A673 (cell line): ENCODE results near the gene ST6GALNAC6. TPM values are rescaled to one million over a fixed set of nuclear protein-coding genes. Genes with fewer than 3 reads are reported as not detected.

Experiments used
- BruUV-seq: library from RNA; stranded (reverse); fragments of 400-500 nt; replicated peaks from 2 replicates; lab custom pipeline; 2021; lab: Mats Ljungman, UMichigan
- CTCF ChIA-PET: fragments of 300-600 bp; sonication (Branson Sonifier 250); formaldehyde crosslinking; loops from one replicate; lab custom pipeline; 2022; ENCODE audit warnings: antibody characterized with exemption; lab: Charles Lee
- POLR2A ChIA-PET: fragments of 300-600 bp; sonication (Branson Sonifier 250); formaldehyde crosslinking; loops from one replicate; lab custom pipeline; 2022; ENCODE audit warnings: antibody characterized with exemption; ENCODE audit not compliant: low non-redundant PET; lab: Charles Lee
- DNase-seq: peaks from one replicate; pipeline ENCODE4 v3.0.0-alpha.2; 2015; ENCODE audit warnings: low spot score
- H3K27ac ChIP-seq: fragments of 200-600 bp; sonication (generic); 2 replicates; pipeline ENCODE4 v1.5.1; 2016; ENCODE audit warnings: mixed run types, low read depth, mild to moderate bottlenecking, mixed read lengths, antibody characterized with exemption, low read length; ENCODE audit not compliant: poor library complexity, severe bottlenecking
- H3K27me3 ChIP-seq: fragments of 200-600 bp; sonication (generic); replicated peaks from 2 replicates; pipeline ENCODE4 v1.6.1; 2017; ENCODE audit warnings: mixed run types, low read depth, mild to moderate bottlenecking, mixed read lengths, antibody characterized with exemption, low read length; ENCODE audit not compliant: insufficient read depth, poor library complexity
- H3K36me3 ChIP-seq: fragments of 200-600 bp; sonication (generic); 2 replicates; pipeline ENCODE4 v1.6.1; 2016; ENCODE audit warnings: mixed run types, mild to moderate bottlenecking, mixed read lengths, antibody characterized with exemption, low read length; ENCODE audit not compliant: insufficient read depth, poor library complexity, severe bottlenecking
- H3K4me1 ChIP-seq: fragments of 200-600 bp; sonication (generic); 2 replicates; pipeline ENCODE4 v1.6.1; 2017; ENCODE audit warnings: mixed run types, mild to moderate bottlenecking, mixed read lengths, antibody characterized with exemption, low read length; ENCODE audit not compliant: insufficient read depth, poor library complexity, severe bottlenecking
- H3K4me3 ChIP-seq: fragments of 200-600 bp; sonication (generic); 2 replicates; pipeline ENCODE4 v1.5.1; 2016; ENCODE audit warnings: low read depth, mixed run types, mild to moderate bottlenecking, mixed read lengths, low read length; ENCODE audit not compliant: poor library complexity, severe bottlenecking
- H3K9me3 ChIP-seq: fragments of 200-600 bp; sonication (generic); 2 replicates; pipeline ENCODE4 v1.6.1; 2016; ENCODE audit warnings: mixed run types, low read depth, mild to moderate bottlenecking, mixed read lengths, antibody characterized with exemption, low read length; ENCODE audit not compliant: poor library complexity, severe bottlenecking
- EZH2 ChIP-seq: fragments of 200-600 bp; sonication (generic); IDR thresholded peaks from 2 replicates; pipeline ENCODE4 v1.6.1; 2017; ENCODE audit warnings: borderline replicate concordance, low read depth, mild to moderate bottlenecking, mixed read lengths, antibody characterized with exemption, low read length; ENCODE audit not compliant: poor library complexity, severe bottlenecking
- intact Hi-C: fragments of 100-400 bp; cut with micrococcal nuclease; formaldehyde crosslinking; loops from one replicate; pipeline ENCODE4 v1.10.0; 2022; ENCODE audit not compliant: unreplicated experiment
- total RNA-seq: library from RNA; stranded (reverse); gene quantifications from 2 replicates; pipeline ENCODE4 v1.2.3, GENCODE V29; 2021
- TF ChIP-seq, protein P1 (sequence below): fragments of 300-800, 200-600 bp; sonication (generic); conservative IDR thresholded peaks from 2 replicates; pipeline ENCODE4 v1.5.1; 2017; ENCODE audit warnings: low read depth, mild to moderate bottlenecking, antibody characterized with exemption, low read length, moderate library complexity, mixed read lengths

Gene ST6GALNAC6
- total RNA-seq, 1 experiment from 2014 or later, result 34.7 TPM

DNA sequence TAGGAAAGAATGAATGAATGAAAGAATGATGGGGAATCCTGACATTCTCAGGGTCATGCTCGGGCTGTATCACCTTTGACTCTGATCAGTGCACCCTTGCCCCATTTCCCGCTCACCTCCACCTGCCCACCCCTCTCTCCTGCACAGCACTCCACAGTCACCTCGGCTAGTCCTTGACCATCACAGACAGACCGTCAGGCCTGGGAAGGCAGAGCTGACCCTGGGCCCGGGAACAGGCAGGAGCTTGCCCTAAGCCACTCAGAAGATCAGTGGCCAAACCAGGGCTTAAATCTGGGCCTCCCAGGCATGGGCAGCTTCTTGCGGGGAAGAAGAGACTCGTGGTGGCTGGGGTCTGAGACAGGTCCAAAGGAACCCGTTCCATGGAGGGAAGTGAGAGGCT lies 3.6 kb downstream of the ST6GALNAC6 start:
- Histone ChIP-seq H3K9me3 (peaks cover 15% of the 10 kb centered on the region), H3K4me3 (no peak overlapping the region), H3K27me3 (no peaks in the 10 kb centered on the region), H3K36me3 (peaks cover 52% of the 10 kb centered on the region), H3K4me1 (peaks cover 9% of the 10 kb centered on the region), H3K27ac (no peak overlapping the region)
- no TSS peak for BruUV-seq
- no peak for TF ChIP-seq EZH2
- TF ChIP-seq, protein P1, sequence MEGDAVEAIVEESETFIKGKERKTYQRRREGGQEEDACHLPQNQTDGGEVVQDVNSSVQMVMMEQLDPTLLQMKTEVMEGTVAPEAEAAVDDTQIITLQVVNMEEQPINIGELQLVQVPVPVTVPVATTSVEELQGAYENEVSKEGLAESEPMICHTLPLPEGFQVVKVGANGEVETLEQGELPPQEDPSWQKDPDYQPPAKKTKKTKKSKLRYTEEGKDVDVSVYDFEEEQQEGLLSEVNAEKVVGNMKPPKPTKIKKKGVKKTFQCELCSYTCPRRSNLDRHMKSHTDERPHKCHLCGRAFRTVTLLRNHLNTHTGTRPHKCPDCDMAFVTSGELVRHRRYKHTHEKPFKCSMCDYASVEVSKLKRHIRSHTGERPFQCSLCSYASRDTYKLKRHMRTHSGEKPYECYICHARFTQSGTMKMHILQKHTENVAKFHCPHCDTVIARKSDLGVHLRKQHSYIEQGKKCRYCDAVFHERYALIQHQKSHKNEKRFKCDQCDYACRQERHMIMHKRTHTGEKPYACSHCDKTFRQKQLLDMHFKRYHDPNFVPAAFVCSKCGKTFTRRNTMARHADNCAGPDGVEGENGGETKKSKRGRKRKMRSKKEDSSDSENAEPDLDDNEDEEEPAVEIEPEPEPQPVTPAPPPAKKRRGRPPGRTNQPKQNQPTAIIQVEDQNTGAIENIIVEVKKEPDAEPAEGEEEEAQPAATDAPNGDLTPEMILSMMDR, result no peak
- ChIA-PET CTCF (no interaction called here), POLR2A (no interaction called here)
- no peak for DNase-seq
- intact Hi-C loops, result no loop called here

DNA sequence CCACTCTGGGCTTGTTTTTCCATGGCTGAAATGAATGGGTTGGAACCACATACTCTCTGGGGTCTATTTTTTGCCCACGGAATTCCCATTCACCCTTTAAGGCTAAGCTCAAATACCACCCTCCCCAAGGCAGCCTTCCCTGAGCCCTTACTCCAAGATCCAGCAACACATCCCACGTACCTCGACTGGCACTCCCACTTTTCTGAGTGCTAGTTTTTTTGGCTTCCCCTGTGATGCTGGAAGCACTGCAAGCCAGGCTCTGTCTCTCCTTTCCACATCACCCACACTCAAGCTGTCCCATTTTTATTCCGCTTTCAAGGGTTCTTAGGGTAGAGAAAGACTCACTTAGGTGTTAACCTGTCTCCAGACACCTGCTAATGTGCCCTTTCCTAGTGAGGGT lies 6.0 kb downstream of the ST6GALNAC6 start:
- POLR2A ChIA-PET, result no interaction called here

DNA sequence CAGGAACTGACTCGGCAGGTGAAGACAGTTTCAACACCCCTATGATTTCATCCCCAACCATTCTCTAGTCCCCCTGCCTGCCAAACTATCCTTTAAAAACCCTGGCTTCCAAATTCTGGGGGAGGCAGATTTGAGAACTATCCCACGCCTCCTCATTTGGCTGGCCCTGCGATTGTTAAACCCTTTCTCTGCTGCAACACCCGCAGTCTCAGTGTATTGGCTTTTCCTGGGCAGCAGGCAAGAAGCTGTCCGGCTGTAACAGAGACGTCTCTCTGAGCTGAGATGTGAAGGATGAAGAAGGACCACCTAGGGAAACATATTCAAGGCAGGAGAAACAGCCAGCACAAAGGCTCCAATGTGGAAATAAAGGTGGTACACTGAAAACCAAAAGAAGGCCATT lies 6.6 kb downstream of the ST6GALNAC6 start:
- no peak for DNase-seq
- no peak overlapping the region for H3K4me3 ChIP-seq
- ChIA-PET CTCF (no interaction called here), POLR2A (no interaction called here)
- intact Hi-C loops, result no loop called here
- TF ChIP-seq EZH2, result no peak
- TF ChIP-seq, protein P1, result no peak
- peaks cover 5% of the 10 kb centered on the region for H3K4me1 ChIP-seq
- peaks cover 67% of the 10 kb centered on the region for H3K36me3 ChIP-seq
- no TSS peak for BruUV-seq
- H3K27me3 ChIP-seq, result no peaks in the 10 kb centered on the region
- no peak overlapping the region for H3K27ac ChIP-seq
- H3K9me3 ChIP-seq, result peaks cover 15% of the 10 kb centered on the region

More for the DNA sequence above, 6.0 kb downstream of the ST6GALNAC6 start:
- Histone ChIP-seq H3K27ac (no peak overlapping the region), H3K36me3 (peaks cover 65% of the 10 kb centered on the region), H3K9me3 (peaks cover 15% of the 10 kb centered on the region), H3K4me1 (peaks cover 9% of the 10 kb centered on the region), H3K4me3 (no peak overlapping the region), H3K27me3 (no peaks in the 10 kb centered on the region)
- CTCF ChIA-PET, result no interaction called here
- TF ChIP-seq EZH2, result no peak
- TF ChIP-seq, protein P1, result no peak
- DNase-seq, result no peak
- intact Hi-C loops, result no loop called here
- no TSS peak for BruUV-seq
